NCI-H1694 (cell line): ENCODE results near the gene FAM149B1.

Experiments
- DNase-seq: peaks from one replicate; lab custom pipeline; 2025; lab: John Stamatoyannopoulos, UW

Gene FAM149B1

GRCh38 chr10:73174148-73174925, 6.4 kb downstream of the FAM149B1 start:
- no peak for DNase-seq

- DNase-seq, result no peak
Measured at GRCh38 chr10:73182568-73182967, 14.6 kb downstream of the FAM149B1 start.

- DNase-seq, result no peak
Measured at GRCh38 chr10:73183667-73184281, 15.9 kb downstream of the FAM149B1 start.

GRCh38 chr10:73186266-73186665, 18.3 kb downstream of the FAM149B1 start:
- no peak for DNase-seq

GRCh38 chr10:73190188-73190587, 22.3 kb downstream of the FAM149B1 start:
- no peak for DNase-seq

GRCh38 chr10:73205081-73205480, 37.2 kb downstream of the FAM149B1 start:
- no peak for DNase-seq

- DNase-seq, result no peak
Measured at GRCh38 chr10:73205890-73206289, 38.0 kb downstream of the FAM149B1 start.

- DNase-seq, result no peak
Measured at GRCh38 chr10:73206385-73206784, 38.5 kb downstream of the FAM149B1 start.

- no peak for DNase-seq
Measured at GRCh38 chr10:73207883-73208282, 40.0 kb downstream of the FAM149B1 start.

GRCh38 chr10:73209705-73210104, 41.8 kb downstream of the FAM149B1 start:
- no peak for DNase-seq

GRCh38 chr10:73210395-73211105, 42.6 kb downstream of the FAM149B1 start:
- no peak for DNase-seq

- DNase-seq, result no peak
Measured at GRCh38 chr10:73211106-73211811, 43.3 kb downstream of the FAM149B1 start.

- DNase-seq, result no peak
Measured at GRCh38 chr10:73215749-73216148, 47.8 kb downstream of the FAM149B1 start.

GRCh38 chr10:73217628-73218027, 49.7 kb downstream of the FAM149B1 start:
- DNase-seq, result no peak

GRCh38 chr10:73218431-73219191, 50.7 kb downstream of the FAM149B1 start:
- peak; percentile 3 for DNase-seq

GRCh38 chr10:73219384-73219783, 51.5 kb downstream of the FAM149B1 start:
- no peak for DNase-seq

GRCh38 chr10:73220989-73221388, 53.1 kb downstream of the FAM149B1 start:
- no peak for DNase-seq

- DNase-seq, result no peak
Measured at GRCh38 chr10:73225518-73225917, 57.6 kb downstream of the FAM149B1 start.

GRCh38 chr10:73226663-73227062, 58.7 kb downstream of the FAM149B1 start:
- DNase-seq, result no peak

- no peak for DNase-seq
Measured at GRCh38 chr10:73228247-73228646, 60.3 kb downstream of the FAM149B1 start.

GRCh38 chr10:73229567-73229966, 61.6 kb downstream of the FAM149B1 start:
- DNase-seq, result no peak

GRCh38 chr10:73232887-73233286, 65.0 kb downstream of the FAM149B1 start:
- DNase-seq, result no peak
